HepG2 (cell line): ENCODE measurements around the gene MYL11. TPM values are rescaled to one million over a fixed set of nuclear protein-coding genes. Genes with fewer than 3 reads are reported as not detected.

Source experiments
- ARNT ChIP-seq: fragments of 450-650 bp; IDR thresholded peaks from 2 replicates; pipeline ENCODE4 v1.6.1; 2017
- ATAD3A ChIP-seq: sonication (generic); formaldehyde crosslinking; IDR thresholded peaks from 2 replicates; pipeline ENCODE4 v1.4.0; 2020; ENCODE audit warnings: missing genetic modification reagents
- ATF5 ChIP-seq: sonication (generic); formaldehyde crosslinking; IDR thresholded peaks from 2 replicates; pipeline ENCODE4 v1.4.0; 2020; ENCODE audit warnings: mild to moderate bottlenecking, low read depth, missing genetic modification reagents
- CCDC6 ChIP-seq: sonication (generic); formaldehyde crosslinking; IDR thresholded peaks from 2 replicates; pipeline ENCODE4 v1.8.1; 2022; ENCODE audit warnings: mild to moderate bottlenecking, missing genetic modification reagents, moderate library complexity
- CENPBD1 ChIP-seq: sonication (generic); formaldehyde crosslinking; IDR thresholded peaks from 2 replicates; pipeline ENCODE4 v1.8.0; 2022; ENCODE audit warnings: missing genetic modification reagents, low read depth, mild to moderate bottlenecking, borderline replicate concordance
- GMEB1 ChIP-seq: sonication (generic); formaldehyde crosslinking; IDR thresholded peaks from 2 replicates; pipeline ENCODE4 v1.5.1; 2020; ENCODE audit warnings: missing genetic modification reagents, mild to moderate bottlenecking, borderline replicate concordance
- MAFF ChIP-seq: IDR thresholded peaks from 2 replicates; pipeline ENCODE4 v1.6.1; 2011; ENCODE audit warnings: low read depth, low read length, improper control_type of control experiment
- MTA3 ChIP-seq: sonication (generic); formaldehyde crosslinking; IDR thresholded peaks from 2 replicates; pipeline ENCODE4 v1.4.0; 2020; ENCODE audit warnings: missing genetic modification reagents
- MXI1 ChIP-seq: IDR thresholded peaks from 3 replicates; pipeline ENCODE4 v1.6.1; 2012; ENCODE audit warnings: low read depth, low read length, inconsistent platforms, borderline replicate concordance
- NPAS2 ChIP-seq: sonication (generic); formaldehyde crosslinking; IDR thresholded peaks from 2 replicates; pipeline ENCODE4 v1.8.0; 2022; ENCODE audit warnings: mild to moderate bottlenecking, missing genetic modification reagents, borderline replicate concordance
- RARA ChIP-seq: IDR thresholded peaks from 2 replicates; pipeline ENCODE4 v1.6.1; 2016; ENCODE audit warnings: missing genetic modification reagents, missing compliant biosample characterization
- REL ChIP-seq: sonication (generic); formaldehyde crosslinking; conservative IDR thresholded peaks from 2 replicates; pipeline ENCODE4 v1.8.0; 2022; ENCODE audit warnings: mild to moderate bottlenecking, missing genetic modification reagents, moderate library complexity
- RFX1 ChIP-seq: fragments of 450-650 bp; IDR thresholded peaks from 2 replicates; pipeline ENCODE4 v1.6.1; 2017
- SNAI1 ChIP-seq: sonication (generic); formaldehyde crosslinking; IDR thresholded peaks from 2 replicates; pipeline ENCODE4 v1.5.0; 2020; ENCODE audit warnings: mild to moderate bottlenecking, missing genetic modification reagents, borderline replicate concordance
- SRF ChIP-seq: IDR thresholded peaks from 2 replicates; pipeline ENCODE4 v1.6.1; 2011; ENCODE audit warnings: mild to moderate bottlenecking, low read depth, low read length, moderate library complexity
- TCF12 ChIP-seq, 2 experiments: fragments of 450-650 bp in 1 of 2; sonication (generic) in 1 of 2; formaldehyde crosslinking in 1 of 2; IDR thresholded peaks; 2 replicates each; pipeline versions ENCODE4 v1.6.1 to v1.8.0; 2017 to 2022; ENCODE audit warnings: antibody characterized with exemption in 1 of 2, mild to moderate bottlenecking in 1 of 2, missing genetic modification reagents in 1 of 2, moderate library complexity in 1 of 2
- ZFAT ChIP-seq: sonication (generic); formaldehyde crosslinking; conservative IDR thresholded peaks from 2 replicates; pipeline ENCODE4 v1.8.1; 2023; ENCODE audit warnings: missing genetic modification reagents, inconsistent platforms
- ZFP36L2 ChIP-seq: sonication (generic); formaldehyde crosslinking; IDR thresholded peaks from 2 replicates; pipeline ENCODE4 v1.4.0; 2020; ENCODE audit warnings: missing genetic modification reagents
- ZNF207 ChIP-seq: fragments of 450-650 bp; IDR thresholded peaks from 2 replicates; pipeline ENCODE4 v1.6.1; 2016; ENCODE audit warnings: antibody characterized with exemption, borderline replicate concordance
- ZNF329 ChIP-seq: sonication (generic); formaldehyde crosslinking; IDR thresholded peaks from 2 replicates; pipeline ENCODE4 v1.9.0; 2021; ENCODE audit warnings: low read depth, mild to moderate bottlenecking, missing genetic modification reagents
- ZNF496 ChIP-seq: sonication (generic); formaldehyde crosslinking; IDR thresholded peaks from 2 replicates; pipeline ENCODE4 v1.8.1; 2023; ENCODE audit warnings: mild to moderate bottlenecking, moderate library complexity, missing genetic modification reagents; ENCODE audit not compliant: insufficient replicate concordance
- ZNF616 ChIP-seq: sonication (generic); formaldehyde crosslinking; IDR thresholded peaks from 2 replicates; pipeline ENCODE4 v1.5.0; 2020; ENCODE audit warnings: low read depth, mild to moderate bottlenecking, missing genetic modification reagents
- ZNF768 ChIP-seq: sonication (generic); formaldehyde crosslinking; IDR thresholded peaks from 2 replicates; pipeline ENCODE4 v1.4.0; 2020; ENCODE audit warnings: missing genetic modification reagents
- ZSCAN22 ChIP-seq: sonication (generic); formaldehyde crosslinking; IDR thresholded peaks from 2 replicates; pipeline ENCODE4 v1.4.0; 2020; ENCODE audit warnings: mild to moderate bottlenecking, missing genetic modification reagents
- polyA plus RNA-seq, 8 experiments: library from polyadenylated mRNA; depleted of rRNA in 3 of 8; stranded (reverse) in 7 of 8; unstranded in 1 of 8; fragments of >200 nt; fragmentation: Illumina TruSeq in 4 of 8; extraction: Trizol in 4 of 8; gene quantifications; 2 replicates each; pipeline versions ENCODE4 v1.2.1 to v1.2.3, GENCODE V29; 2011 to 2016; ENCODE audit warnings: low read depth in 4 of 8, missing spikeins in 1 of 8, mixed read lengths in 1 of 8; ENCODE audit not compliant: insufficient read depth in 1 of 8
- total RNA-seq, 5 experiments: library from RNA; depleted of rRNA; stranded (reverse); fragments of >200 nt; fragmentation: Illumina TruSeq; extraction: Trizol; gene quantifications; 2 replicates each; pipeline ENCODE4 v1.2.3, GENCODE V29; 2016; ENCODE audit warnings: low read depth in 1 of 5
- TF ChIP-seq, protein P1 (sequence below), 2 experiments: sonication (generic) in 1 of 2; formaldehyde crosslinking in 1 of 2; IDR thresholded peaks; 2 replicates each; pipeline versions ENCODE4 v1.4.0 to v1.6.1; 2018 to 2020; ENCODE audit warnings: missing genetic modification reagents in 2 of 2, borderline replicate concordance in 1 of 2, low read depth in 1 of 2, mild to moderate bottlenecking in 1 of 2, missing biosample characterization in 1 of 2

MYL11 gene
- total and polyA plus RNA-seq, 2 of the 13 experiments (the other 11 are each of a cell fraction or from before 2014, with no cell fraction given), result not detected

DNA sequence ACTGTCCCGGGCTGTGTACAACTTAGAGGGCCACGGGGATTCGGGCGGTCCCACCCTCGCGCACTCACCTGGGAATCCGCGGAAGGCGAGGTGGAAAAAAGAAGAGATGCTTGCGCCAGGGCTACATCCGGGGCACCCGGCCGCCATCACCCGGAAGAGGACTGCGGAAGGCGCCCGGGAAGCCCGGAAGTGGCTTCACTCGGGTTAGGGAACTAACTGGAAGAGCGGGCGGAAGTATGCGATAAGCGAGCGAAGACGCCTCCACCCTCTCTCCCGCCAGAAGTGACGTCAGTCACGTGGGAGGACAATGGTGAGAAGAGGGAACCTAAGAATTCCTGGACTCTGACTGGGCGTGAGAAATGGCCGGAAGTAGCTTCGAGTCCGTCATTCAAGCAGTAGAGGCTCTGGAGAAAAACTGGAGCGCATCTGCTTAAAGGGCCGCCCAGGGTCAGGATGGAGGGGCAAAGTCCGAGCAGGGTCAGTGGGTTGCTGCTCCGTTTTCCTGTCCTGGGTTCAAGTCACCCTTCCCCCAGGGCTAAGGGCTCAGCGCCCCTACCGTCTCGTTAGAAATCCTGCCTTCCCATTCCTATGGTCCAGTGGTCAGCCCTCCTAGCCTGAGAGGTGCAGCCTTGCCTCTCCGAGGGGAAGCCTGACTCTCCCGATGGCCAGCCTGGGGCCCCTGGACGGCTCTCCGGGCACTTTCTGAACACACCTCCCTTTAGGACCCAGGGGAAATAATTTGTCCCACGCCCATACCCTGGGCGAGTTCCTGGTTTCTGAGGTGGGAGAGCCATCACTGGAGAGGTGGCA is 19.3 kb upstream of the MYL11 start, which contains the start of gene CD2BP2 (continued):
- TF ChIP-seq ZFAT (CRISPR knock-in tag) (peak; percentile 32; the same call in 1 of the 2 replicates), ZFP36L2 (CRISPR knock-in tag) (no peak), NPAS2 (CRISPR knock-in tag) (no peak), ARNT (no peak), ATF5 (peak; percentile 69; the same call in 1 of the 2 replicates), ZNF768 (peak; percentile 33; the same call in 1 of the 2 replicates), MAFF (0 out of 2 replicates have a peak, but pooled peaks have one; percentile 1), ZNF496 (CRISPR knock-in tag) (no peak), RARA (CRISPR knock-in tag) (peak; percentile 29), ZNF207 (no peak), RFX1 (no peak), MTA3 (no peak), ZNF329 (CRISPR knock-in tag) (0 out of 2 replicates have a peak, but pooled peaks have one; percentile 13), GMEB1 (CRISPR knock-in tag) (peak; percentile 90), CCDC6 (CRISPR knock-in tag) (peak; percentile 69; the same call in 1 of the 2 replicates), CENPBD1 (no peak; the same call in 1 of the 2 replicates), ZNF616 (CRISPR knock-in tag) (no peak; the same call in 1 of the 2 replicates), ZSCAN22 (CRISPR knock-in tag) (peak; percentile 76; the same call in 1 of the 2 replicates), SNAI1 (CRISPR knock-in tag) (no peak; the same call in 1 of the 2 replicates), MXI1 (peak; percentile 87; the same call in 2 of the 3 replicates), SRF (0 out of 2 replicates have a peak, but pooled peaks have one; percentile 1), REL (CRISPR knock-in tag) (0 out of 2 replicates have a peak, but pooled peaks have one; percentile 83), TCF12 (IDR thresholded peaks at IDR 0.05) (no peak), TCF12 (CRISPR knock-in tag; IDR thresholded peaks at IDR 0.05) (0 out of 2 replicates have a peak, but pooled peaks have one; percentile 49), ATAD3A (CRISPR knock-in tag) (no peak)
- TF ChIP-seq, protein P1, sequence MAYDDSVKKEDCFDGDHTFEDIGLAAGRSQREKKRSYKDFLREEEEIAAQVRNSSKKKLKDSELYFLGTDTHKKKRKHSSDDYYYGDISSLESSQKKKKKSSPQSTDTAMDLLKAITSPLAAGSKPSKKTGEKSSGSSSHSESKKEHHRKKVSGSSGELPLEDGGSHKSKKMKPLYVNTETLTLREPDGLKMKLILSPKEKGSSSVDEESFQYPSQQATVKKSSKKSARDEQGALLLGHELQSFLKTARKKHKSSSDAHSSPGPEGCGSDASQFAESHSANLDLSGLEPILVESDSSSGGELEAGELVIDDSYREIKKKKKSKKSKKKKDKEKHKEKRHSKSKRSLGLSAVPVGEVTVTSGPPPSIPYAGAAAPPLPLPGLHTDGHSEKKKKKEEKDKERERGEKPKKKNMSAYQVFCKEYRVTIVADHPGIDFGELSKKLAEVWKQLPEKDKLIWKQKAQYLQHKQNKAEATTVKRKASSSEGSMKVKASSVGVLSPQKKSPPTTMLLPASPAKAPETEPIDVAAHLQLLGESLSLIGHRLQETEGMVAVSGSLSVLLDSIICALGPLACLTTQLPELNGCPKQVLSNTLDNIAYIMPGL (CRISPR knock-in tag; IDR thresholded peaks at IDR 0.05; ENCODE audit: borderline replicate concordance in 1 of 2, low read depth in 1 of 2), result peak; percentile 81 to 89
